Activated T-cell treated with anti-CD3 and anti-CD28 coated beads for 48 hours (primary cell): ENCODE measurements around the gene DGKD.

Experiments
- DNase-seq: peaks from one replicate; pipeline ENCODE4 v3.0.0-alpha.2; 2020; ENCODE audit warnings: low read depth

DGKD gene

DNA sequence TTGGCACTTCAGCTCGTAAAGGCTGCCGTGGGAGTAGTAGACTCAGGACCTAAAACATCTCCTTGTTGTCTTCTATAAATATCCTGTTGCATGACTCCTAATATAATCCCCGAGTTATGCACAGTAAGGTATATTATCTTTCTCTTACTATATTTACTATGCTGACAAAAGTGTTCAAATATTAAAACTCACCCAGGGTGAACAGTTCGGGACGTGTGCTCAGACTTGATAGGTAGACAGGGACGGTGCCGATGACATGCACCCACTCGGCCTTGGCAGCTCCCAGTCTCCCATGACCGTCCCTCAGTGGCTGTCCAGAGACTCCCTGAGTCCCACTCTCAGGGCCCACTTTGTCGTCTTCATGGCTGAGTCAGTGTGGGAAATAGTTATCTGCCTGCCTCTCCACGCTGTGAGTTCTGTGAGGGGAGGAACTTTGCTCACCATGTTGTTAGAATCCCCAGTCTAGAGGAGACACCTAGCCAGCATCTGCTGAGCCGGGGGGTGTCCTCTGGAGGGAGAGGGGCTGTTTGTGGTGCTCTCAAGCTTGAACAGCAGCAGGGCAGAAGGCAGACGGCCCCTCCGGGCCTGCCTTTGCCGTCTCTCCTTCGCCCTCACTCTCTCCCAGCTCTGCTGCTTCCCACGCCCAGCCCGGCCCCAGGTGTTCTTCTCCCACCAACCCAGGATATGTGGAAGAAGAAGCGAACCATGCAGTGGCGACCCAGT, 75.0 kb downstream of the DGKD start:
- no peak for DNase-seq

GRCh38 chr2:233430081-233430480, 75.8 kb downstream of the DGKD start:
- DNase-seq, result no peak

- no peak for DNase-seq
Measured at GRCh38 chr2:233430651-233431050, 76.4 kb downstream of the DGKD start.

DNA sequence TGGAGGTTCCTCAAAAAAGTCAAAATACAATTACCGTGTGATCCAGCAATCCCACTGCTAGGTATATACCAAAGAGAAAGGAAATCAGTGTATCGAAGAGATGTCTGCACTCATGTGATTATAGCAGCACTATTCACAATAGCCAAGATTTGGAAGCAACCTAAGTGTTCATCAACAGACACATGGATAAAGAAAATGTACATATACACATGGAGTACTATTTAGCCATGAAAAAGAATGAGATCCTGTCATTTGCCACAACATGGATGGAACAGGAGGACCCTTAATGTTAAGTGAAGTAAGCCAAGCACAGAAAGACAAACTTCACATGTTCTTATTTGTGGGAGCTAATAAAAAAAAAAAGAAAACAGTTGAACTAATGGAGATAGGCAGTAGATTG, 78.7 kb downstream of the DGKD start:
- DNase-seq, result no peak

DNA sequence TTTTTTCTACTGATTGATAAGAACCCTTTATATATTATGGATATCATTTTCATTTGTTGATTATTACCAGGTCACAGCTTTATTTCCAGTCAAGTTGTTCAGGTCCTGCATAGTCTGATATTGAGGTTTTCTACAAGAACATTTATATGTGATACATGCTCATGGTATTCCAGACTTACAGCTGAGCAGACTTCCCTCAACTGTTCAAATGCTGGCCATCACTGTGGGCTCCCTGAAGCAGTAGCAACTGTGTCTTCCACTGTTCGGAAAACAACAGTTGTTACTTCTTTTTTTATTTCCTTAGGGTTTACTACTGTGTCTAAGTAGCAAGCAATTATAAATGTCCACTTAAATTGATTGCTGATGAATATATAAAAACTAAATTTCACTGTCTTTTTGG, 79.5 kb downstream of the DGKD start:
- no peak for DNase-seq

GRCh38 chr2:233434666-233435330, 80.5 kb downstream of the DGKD start:
- DNase-seq, result no peak

GRCh38 chr2:233435436-233436190, 81.3 kb downstream of the DGKD start:
- DNase-seq, result no peak

DNA sequence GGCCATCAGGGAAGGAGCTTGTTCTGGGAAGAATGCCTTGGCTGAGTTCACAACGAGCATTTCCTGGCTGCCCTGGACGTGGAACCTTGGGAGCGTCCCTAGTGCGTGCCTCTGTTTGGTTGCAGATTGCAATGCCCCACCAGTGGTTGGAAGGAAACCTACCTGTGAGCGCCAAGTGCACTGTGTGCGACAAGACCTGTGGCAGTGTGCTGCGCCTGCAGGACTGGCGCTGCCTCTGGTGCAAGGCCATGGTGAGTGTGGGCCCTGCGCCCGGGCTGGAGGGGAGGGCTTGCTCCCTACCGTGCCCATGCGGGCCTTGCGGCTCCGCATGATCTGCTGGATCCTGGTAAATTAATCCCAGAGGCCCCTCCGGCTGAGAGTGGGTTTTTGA, 81.9 kb downstream of the DGKD start:
- DNase-seq, result no peak

DNA sequence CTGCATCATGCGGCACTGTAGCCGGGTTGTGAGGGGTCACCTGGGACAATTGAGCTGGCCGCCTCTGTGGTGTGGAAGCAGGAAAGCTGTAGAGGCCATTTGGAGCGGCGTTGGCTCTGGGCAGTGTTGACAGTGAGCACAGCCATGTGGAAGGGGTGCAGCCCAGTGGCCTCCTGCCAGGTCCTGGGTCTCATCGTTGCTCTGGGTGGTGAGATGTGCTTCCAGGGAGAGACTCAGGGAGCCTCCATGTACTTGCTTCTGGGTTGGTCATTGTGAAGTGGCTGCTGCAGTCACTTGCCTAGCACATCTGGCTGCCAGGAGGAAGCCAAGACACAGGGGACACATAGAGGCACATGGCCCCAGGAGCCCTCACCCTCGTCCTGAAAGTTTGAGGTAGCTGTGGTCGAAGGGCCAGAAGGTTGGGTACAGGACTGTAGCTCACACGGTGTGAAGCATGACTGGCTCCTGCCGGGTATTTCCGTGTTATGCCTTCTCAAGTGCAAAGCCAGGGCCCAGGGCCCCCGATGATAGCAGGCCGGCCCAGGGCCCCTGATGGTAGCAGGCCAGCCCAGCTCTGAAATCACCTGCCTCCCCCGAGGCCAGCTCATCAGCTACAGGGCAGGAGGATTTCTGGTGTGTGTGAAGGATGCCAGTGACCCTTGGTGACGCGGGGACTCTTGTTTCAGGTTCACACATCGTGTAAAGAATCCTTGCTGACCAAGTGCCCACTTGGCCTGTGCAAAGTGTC, 82.6 kb downstream of the DGKD start:
- no peak for DNase-seq

- DNase-seq, result no peak
Measured at GRCh38 chr2:233437439-233437955, 83.2 kb downstream of the DGKD start.

DNA sequence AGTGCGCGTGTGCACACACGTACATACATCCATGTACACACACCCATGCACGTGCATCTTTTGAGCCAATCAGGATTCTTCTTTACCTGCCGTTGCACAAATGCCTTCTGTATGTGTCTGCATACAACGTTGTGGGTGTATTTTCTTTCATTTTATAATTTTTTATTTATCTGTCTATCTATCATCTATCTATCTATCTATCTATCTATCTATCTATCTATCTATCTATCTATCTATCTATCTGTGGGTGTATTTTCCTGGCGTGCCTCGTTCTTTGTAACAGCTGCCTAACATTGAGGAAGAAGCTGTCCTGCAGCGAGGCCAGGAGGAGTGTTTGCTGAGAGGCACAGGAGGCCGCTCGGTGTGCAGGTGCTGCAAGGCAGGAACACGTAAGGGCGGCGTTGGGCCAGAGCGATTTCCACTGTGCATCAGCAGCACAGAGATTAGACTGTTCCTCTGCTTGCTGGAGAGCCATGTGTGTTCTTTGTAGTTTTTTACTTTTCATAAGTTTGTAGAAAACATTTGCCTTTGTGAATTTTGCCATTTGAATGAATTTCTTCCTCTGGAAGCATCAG, 84.4 kb downstream of the DGKD start:
- DNase-seq, result no peak

- DNase-seq, result no peak
Measured at GRCh38 chr2:233439191-233439590, 84.9 kb downstream of the DGKD start.

DNA sequence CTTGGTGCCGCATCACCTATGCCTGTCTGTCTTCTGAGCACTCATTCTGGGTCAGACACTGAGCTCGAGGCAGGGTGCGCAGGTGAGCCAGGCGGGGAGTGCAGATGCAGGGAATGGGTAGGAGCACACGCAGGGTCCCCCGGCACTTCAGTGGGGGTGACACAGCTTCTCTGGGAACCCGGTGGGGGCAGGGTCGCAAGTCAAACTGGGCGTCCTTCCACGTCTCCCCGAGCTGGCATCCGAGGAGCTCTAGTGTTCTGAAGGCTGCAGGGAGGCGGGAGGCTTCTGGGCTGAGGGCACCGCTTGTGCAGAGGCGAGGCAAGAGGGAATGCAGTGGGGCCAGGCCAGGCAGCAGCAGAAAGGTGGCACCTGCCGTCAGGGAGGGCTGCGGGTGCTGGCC, 86.0 kb downstream of the DGKD start:
- DNase-seq, result no peak

DNA sequence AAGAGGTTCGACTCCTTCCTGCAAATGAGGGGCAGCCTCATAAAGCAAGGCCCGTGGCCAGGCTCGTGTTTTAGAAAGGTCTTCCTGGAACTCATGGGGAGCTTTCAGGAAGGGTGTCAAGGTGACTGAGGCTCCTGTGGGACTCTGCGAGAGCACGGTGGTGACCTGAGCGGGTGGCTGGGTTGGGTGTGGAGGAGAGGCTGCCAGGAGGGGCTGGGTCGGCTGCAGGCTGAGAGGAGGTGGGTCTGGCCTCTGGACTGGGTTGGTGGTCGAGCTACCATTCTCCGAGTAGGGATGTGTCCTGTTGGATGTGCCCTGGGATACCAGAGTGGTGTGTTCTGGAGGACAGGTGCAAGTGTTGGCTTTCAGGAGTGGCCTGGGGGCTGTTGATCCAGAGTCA, 86.4 kb downstream of the DGKD start:
- DNase-seq, result no peak

DNA sequence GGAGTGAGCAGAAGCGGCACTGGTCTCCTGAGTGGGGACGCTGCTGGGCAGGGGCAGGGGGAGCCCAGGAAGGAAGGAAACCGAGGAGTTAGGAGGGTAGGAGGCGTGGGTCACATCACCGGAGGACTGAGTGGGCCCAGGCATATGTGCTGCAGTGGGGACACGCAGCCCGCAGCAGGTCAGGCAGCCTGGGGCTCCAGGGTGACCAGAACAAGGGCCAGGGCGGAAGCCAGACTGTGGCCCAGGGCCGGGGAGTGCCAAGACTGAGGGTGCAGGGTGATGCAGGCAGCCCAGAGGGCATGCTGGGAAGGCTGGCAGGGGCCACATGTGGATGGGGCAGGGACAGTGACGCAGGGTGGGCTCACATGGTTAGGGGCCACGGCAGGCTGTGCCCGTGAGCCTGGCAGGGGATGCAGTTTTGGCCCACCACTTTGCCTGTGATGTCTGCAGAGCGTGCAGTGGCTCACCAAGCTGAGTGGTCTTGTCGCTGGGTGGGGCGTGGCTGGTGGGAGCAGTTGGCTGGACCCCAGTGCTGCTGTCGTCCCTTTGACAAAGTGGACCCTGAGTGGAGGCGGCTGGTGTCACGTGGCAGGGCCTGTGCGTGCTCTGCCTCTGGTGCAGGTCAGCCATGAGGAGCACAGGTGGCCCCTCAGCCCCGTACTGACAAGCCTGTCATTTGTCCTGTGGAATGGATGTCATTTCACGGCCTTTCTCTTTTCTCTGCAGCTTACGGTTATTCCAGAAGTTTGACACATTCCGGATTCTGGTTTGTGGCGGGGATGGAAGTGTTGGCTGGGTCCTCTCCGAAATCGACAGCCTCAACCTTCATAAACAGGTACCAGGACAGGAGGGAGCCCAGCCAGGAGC, 87.1 kb downstream of the DGKD start:
- no peak for DNase-seq

DNA sequence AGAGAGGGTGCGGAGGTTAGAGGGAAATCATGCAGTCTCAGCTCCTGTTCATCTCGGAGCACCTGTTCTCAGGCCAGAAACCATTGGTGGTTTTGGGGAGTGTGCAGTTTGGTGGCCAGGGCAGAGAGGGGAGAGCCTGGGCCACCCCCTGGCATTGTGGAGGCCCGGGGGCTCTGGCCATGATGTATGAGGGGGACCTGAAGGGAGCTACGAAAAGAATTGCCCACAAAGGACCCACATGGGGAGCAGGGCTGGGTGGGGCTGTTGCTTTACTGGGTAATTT, 87.7 kb downstream of the DGKD start:
- DNase-seq, result no peak

DNA sequence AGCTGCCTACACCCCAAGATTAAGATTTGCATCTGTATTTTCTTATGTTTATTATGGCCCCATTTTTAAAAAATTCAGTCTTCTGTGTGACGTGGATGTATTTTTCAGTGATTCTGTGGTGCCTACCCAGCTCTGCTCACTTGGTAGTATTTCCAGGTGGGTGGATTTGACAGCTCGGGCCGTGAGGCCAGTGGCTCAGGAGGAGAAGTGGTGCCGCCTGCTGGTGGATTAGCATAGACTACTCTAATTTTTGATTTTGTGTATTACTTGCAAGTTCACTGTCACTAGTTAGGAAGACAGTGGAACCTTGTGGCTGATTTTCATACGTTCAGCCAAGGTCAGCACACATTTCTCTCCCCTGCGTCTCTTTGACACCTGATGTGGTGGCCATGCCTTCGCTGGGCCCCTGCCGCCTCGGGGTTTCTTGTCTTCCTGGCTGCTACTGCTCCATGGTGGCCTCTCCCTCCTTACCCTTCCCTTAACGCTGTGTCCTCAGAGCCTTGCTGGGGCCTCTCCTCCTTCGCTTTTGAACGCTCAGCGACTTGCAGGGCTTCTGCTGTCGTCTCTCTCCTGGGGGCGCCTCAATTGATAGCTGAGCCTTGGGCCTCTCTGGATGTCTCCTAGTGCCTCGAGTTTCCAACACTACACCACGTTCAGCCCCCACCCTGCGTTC, 89.4 kb downstream of the DGKD start:
- DNase-seq, result peak; percentile 70

DNA sequence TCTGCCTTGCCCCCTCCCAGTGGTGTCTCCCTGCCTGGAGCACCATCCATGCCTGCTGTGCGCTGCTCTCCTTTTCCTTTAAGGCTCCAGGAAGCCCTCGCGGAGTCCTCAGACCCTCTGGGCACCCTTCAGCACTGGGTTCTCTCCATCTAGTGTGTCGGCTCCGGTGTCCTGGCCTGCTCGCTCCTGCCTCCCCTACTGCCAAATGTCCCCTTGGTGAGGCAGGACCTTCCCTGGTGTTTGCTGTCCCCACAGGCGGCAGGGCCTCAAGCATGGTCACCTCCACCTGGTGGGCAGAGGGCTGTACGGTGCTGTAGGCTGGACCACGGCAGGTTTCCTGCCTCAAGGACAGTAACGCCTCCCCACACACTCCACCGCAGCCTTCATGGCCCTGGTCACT, 90.2 kb downstream of the DGKD start:
- DNase-seq, result no peak

DNA sequence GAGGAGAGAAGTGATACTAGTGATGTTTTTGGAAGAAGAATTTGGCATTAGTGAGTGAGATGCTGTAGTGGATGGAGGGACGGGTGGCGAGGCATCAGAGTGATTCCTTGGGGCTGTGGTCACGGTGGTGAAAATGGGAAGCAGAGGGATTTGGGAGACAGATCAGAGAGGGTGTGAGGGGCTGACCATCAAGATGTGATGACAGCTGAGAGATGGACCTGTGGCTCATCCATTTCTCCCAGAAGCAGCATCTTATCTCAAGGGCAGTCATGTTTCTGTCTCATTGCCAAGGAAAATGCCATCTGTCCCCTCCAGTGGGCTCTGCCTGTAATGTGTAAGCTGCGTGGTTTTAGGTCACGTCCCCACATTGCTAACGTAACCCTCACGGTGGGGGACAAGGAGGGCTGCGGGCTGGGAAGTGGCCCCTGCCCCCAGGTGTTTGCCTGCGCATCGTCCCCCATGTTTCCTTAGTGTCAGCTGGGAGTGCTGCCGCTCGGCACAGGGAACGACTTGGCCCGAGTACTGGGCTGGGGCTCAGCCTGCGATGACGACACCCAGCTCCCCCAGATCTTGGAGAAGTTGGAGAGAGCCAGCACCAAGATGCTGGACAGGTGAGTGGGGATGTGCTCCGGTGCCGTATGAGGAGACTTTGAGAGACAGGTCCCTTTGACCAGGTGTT, 91.0 kb downstream of the DGKD start:
- no peak for DNase-seq

DNA sequence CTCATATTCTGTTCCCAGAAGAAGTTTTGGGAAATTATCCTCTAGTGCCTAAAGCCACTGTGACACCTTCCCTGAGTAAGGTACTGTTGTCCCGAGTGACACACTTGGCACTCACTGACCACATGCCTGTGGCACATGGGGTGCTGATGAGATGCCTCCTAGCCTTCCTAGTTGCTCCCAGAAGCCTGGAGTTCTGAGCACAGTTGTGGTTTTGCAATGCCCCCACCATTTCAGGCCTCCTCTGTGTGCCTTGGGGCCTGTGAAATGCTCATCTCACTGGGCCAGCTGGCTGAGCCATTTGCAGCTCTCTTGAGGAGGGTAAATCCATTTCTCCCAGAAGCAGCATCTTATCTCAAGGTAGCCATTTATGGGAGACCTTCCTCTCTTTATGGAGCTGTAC, 91.8 kb downstream of the DGKD start:
- DNase-seq, result no peak
